ENCODE measurements around the gene PICK1. TPM values are rescaled to one million over a fixed set of nuclear protein-coding genes. Genes with fewer than 3 reads are reported as not detected.

The PICK1 gene
- total and polyA plus RNA-seq, 10 of the 15 experiments (the other 5 are each of a cell fraction or from before 2014, with no cell fraction given): 0.07 to 19.2 (median 10.9) TPM

DNA sequence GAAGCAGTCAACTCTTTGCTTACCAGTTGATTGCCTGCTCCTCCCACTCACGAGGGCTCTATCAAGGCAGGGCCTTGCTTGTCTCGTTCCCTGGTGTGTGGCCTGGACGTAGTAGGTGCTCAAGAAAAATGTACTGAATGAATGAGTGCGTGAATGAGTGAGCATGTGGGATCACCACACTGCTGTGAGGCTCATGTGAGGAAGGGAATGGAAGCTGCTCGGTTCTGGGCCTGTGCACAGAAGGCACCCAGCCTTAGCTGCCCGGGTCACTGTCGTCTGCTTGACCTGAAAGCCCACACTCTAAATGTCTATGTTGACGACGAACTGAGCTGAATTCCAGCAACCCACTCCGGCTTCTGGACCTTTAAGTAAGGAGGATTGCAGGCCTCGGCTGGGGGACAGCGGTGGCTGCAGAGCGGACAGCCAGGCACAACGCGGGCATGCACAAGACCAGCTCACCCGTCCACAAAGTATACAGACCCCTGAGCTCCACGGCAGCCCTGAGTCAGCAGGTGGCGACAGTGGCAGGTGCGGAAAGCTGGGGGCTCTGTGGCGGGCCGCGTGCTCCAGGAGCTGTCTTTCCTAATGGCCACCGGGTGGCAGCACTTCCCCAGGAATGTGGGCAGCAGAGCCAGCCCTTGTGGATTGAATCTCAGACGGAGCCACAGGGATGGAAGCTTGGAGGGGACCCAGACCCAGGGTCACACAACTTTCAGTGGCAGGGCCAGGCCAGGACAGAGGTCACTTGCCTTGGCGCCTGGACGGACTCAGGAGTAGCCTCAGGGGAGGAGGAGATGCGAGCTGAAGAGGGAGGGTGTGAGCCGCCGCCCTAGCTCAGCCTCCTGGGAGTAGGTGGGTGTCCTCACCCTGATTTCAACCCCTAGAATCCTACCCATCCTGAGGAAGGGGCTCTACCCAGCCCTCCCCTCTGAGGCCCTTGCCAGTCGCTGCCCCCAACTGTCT is 5.0 kb upstream of the PICK1 start (continued):
- peak; percentile 68 for TF ChIP-seq KLF5 (IDR thresholded peaks at IDR 0.05; ENCODE audit: partially characterized antibody)
- TF ChIP-seq, protein P1, sequence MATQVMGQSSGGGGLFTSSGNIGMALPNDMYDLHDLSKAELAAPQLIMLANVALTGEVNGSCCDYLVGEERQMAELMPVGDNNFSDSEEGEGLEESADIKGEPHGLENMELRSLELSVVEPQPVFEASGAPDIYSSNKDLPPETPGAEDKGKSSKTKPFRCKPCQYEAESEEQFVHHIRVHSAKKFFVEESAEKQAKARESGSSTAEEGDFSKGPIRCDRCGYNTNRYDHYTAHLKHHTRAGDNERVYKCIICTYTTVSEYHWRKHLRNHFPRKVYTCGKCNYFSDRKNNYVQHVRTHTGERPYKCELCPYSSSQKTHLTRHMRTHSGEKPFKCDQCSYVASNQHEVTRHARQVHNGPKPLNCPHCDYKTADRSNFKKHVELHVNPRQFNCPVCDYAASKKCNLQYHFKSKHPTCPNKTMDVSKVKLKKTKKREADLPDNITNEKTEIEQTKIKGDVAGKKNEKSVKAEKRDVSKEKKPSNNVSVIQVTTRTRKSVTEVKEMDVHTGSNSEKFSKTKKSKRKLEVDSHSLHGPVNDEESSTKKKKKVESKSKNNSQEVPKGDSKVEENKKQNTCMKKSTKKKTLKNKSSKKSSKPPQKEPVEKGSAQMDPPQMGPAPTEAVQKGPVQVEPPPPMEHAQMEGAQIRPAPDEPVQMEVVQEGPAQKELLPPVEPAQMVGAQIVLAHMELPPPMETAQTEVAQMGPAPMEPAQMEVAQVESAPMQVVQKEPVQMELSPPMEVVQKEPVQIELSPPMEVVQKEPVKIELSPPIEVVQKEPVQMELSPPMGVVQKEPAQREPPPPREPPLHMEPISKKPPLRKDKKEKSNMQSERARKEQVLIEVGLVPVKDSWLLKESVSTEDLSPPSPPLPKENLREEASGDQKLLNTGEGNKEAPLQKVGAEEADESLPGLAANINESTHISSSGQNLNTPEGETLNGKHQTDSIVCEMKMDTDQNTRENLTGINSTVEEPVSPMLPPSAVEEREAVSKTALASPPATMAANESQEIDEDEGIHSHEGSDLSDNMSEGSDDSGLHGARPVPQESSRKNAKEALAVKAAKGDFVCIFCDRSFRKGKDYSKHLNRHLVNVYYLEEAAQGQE (IDR thresholded peaks at IDR 0.05; ENCODE audit: low read depth, low read length): no peak
- TF ChIP-seq, protein P2, sequence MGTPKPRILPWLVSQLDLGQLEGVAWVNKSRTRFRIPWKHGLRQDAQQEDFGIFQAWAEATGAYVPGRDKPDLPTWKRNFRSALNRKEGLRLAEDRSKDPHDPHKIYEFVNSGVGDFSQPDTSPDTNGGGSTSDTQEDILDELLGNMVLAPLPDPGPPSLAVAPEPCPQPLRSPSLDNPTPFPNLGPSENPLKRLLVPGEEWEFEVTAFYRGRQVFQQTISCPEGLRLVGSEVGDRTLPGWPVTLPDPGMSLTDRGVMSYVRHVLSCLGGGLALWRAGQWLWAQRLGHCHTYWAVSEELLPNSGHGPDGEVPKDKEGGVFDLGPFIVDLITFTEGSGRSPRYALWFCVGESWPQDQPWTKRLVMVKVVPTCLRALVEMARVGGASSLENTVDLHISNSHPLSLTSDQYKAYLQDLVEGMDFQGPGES (IDR thresholded peaks at IDR 0.05): no peak
- TF ChIP-seq SMAD1 (IDR thresholded peaks at IDR 0.05; ENCODE audit: low read depth, partially characterized antibody): no peak
- no peak for TF ChIP-seq CBX3 (IDR thresholded peaks at IDR 0.05; ENCODE audit: borderline replicate concordance, low read depth)
- no peak for TF ChIP-seq ZZZ3 (IDR thresholded peaks at IDR 0.05; ENCODE audit: control insufficient read depth, insufficient read length, low read depth)
- TF ChIP-seq NFYA (IDR thresholded peaks at IDR 0.05; ENCODE audit: borderline replicate concordance, low read depth, low read length): no peak
- TF ChIP-seq, protein P3, sequence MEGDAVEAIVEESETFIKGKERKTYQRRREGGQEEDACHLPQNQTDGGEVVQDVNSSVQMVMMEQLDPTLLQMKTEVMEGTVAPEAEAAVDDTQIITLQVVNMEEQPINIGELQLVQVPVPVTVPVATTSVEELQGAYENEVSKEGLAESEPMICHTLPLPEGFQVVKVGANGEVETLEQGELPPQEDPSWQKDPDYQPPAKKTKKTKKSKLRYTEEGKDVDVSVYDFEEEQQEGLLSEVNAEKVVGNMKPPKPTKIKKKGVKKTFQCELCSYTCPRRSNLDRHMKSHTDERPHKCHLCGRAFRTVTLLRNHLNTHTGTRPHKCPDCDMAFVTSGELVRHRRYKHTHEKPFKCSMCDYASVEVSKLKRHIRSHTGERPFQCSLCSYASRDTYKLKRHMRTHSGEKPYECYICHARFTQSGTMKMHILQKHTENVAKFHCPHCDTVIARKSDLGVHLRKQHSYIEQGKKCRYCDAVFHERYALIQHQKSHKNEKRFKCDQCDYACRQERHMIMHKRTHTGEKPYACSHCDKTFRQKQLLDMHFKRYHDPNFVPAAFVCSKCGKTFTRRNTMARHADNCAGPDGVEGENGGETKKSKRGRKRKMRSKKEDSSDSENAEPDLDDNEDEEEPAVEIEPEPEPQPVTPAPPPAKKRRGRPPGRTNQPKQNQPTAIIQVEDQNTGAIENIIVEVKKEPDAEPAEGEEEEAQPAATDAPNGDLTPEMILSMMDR (IDR thresholded peaks at IDR 0.05 in 2 of 3, conservative IDR thresholded peaks at IDR 0.05 in 1 of 3; ENCODE audit: control insufficient read depth in 2 of 3, extremely low read depth in 1 of 3, insufficient read depth in 1 of 3, low read depth in 3 of 3, low read length in 3 of 3): peak; percentile 87 to 97 (median 94); a peak in 5 of 6 replicates
- TF ChIP-seq CREM (IDR thresholded peaks at IDR 0.05; ENCODE audit: low read depth): no peak
- TF ChIP-seq, protein P4, sequence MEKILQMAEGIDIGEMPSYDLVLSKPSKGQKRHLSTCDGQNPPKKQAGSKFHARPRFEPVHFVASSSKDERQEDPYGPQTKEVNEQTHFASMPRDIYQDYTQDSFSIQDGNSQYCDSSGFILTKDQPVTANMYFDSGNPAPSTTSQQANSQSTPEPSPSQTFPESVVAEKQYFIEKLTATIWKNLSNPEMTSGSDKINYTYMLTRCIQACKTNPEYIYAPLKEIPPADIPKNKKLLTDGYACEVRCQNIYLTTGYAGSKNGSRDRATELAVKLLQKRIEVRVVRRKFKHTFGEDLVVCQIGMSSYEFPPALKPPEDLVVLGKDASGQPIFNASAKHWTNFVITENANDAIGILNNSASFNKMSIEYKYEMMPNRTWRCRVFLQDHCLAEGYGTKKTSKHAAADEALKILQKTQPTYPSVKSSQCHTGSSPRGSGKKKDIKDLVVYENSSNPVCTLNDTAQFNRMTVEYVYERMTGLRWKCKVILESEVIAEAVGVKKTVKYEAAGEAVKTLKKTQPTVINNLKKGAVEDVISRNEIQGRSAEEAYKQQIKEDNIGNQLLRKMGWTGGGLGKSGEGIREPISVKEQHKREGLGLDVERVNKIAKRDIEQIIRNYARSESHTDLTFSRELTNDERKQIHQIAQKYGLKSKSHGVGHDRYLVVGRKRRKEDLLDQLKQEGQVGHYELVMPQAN (conservative IDR thresholded peaks at IDR 0.05): no peak
- peak; percentile 36; the same call in 1 of the 2 replicates for TF ChIP-seq IKZF1 (conservative IDR thresholded peaks at IDR 0.05)
- TF ChIP-seq, protein P5, sequence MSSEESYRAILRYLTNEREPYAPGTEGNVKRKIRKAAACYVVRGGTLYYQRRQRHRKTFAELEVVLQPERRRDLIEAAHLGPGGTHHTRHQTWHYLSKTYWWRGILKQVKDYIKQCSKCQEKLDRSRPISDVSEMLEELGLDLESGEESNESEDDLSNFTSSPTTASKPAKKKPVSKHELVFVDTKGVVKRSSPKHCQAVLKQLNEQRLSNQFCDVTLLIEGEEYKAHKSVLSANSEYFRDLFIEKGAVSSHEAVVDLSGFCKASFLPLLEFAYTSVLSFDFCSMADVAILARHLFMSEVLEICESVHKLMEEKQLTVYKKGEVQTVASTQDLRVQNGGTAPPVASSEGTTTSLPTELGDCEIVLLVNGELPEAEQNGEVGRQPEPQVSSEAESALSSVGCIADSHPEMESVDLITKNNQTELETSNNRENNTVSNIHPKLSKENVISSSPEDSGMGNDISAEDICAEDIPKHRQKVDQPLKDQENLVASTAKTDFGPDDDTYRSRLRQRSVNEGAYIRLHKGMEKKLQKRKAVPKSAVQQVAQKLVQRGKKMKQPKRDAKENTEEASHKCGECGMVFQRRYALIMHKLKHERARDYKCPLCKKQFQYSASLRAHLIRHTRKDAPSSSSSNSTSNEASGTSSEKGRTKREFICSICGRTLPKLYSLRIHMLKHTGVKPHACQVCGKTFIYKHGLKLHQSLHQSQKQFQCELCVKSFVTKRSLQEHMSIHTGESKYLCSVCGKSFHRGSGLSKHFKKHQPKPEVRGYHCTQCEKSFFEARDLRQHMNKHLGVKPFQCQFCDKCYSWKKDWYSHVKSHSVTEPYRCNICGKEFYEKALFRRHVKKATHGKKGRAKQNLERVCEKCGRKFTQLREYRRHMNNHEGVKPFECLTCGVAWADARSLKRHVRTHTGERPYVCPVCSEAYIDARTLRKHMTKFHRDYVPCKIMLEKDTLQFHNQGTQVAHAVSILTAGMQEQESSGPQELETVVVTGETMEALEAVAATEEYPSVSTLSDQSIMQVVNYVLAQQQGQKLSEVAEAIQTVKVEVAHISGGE (CRISPR knock-in tag; IDR thresholded peaks at IDR 0.05): no peak
- no peak for TF ChIP-seq WRNIP1 (IDR thresholded peaks at IDR 0.05; ENCODE audit: borderline replicate concordance, low read depth, low read length)
